HepG2 (cell line): ENCODE measurements around the gene ARHGEF37. TPM values are rescaled to one million over a fixed set of nuclear protein-coding genes. Genes with fewer than 3 reads are reported as not detected.
A peak's percentile ranks its signal among the peaks of the same experiment; 100 is the strongest.

Source experiments
- ATAC-seq: fragments of 200-7000 bp; cut with Tn5 transposase; 3 replicates; pipeline ENCODE4 v1.9.1; 2020; ENCODE audit warnings: mild to moderate bottlenecking, moderate library complexity
- BruUV-seq: library from RNA; stranded (reverse); fragments of 400-500 nt; replicated peaks from 2 replicates; lab custom pipeline; 2021; lab: Mats Ljungman, UMichigan
- CTCF ChIA-PET: fragments of 300-600 bp; formaldehyde crosslinking; extraction: SDS; loops from one replicate; lab custom pipeline; 2021; ENCODE audit warnings: low total read pairs, inconsistent platforms, low intra/inter-chr PET ratio; lab: Yijun Ruan, JAX
- POLR2A ChIA-PET: fragments of 350-600 bp; sonication (Branson Sonifier 250); formaldehyde crosslinking; loops from one replicate; lab custom pipeline; 2020; ENCODE audit warnings: antibody characterized with exemption, inconsistent platforms; lab: Yijun Ruan, JAX
- DNase-seq: peaks from one replicate; pipeline ENCODE4 v3.0.0-alpha.2; 2015; ENCODE audit warnings: low spot score
- FAIRE-seq: peaks from 3 replicates; lab custom pipeline; 2011; peaks lifted over from hg19 to GRCh38; lab: Jason Lieb, UNC
- H2AFZ ChIP-seq: one replicate; pipeline ENCODE4 v1.6.1; 2011; ENCODE audit warnings: low read length, inconsistent platforms
- H3K27ac ChIP-seq: fragments of 300-600 bp; 3 replicates; pipeline ENCODE4 v1.8.0; 2011; ENCODE audit warnings: mixed run types, mild to moderate bottlenecking, mixed read lengths, low read length, inconsistent platforms; ENCODE audit not compliant: insufficient read depth; ENCODE audit errors: extremely low read length
- H3K27me3 ChIP-seq, 2 experiments: fragments of 200-600 bp in 1 of 2; 2 replicates in 1 of 2; 3 replicates in 1 of 2; pipeline versions ENCODE4 v1.6.0 to v1.8.0; 2011; ENCODE audit warnings: low read length in 2 of 2, mild to moderate bottlenecking in 2 of 2, moderate library complexity in 2 of 2, inconsistent platforms in 1 of 2; ENCODE audit not compliant: insufficient read depth in 2 of 2, control insufficient read depth in 1 of 2
- H3K36me3 ChIP-seq, 2 experiments: fragments of 200-600 bp in 1 of 2; replicated peaks in 1 of 2; 2 replicates in 1 of 2; 3 replicates in 1 of 2; pipeline versions ENCODE4 v1.5.1 to v1.8.0; 2011; ENCODE audit warnings: low read length in 2 of 2, inconsistent platforms in 1 of 2; ENCODE audit not compliant: insufficient read depth in 2 of 2, control insufficient read depth in 1 of 2
- H3K4me1 ChIP-seq: 2 replicates; pipeline ENCODE4 v1.5.1; 2012; ENCODE audit warnings: low read length, inconsistent platforms; ENCODE audit not compliant: insufficient read depth
- H3K4me2 ChIP-seq: 2 replicates; pipeline ENCODE4 v1.6.0; 2011; ENCODE audit warnings: low read depth, low read length, inconsistent platforms
- H3K4me3 ChIP-seq, 3 experiments: fragments of 200-600 bp in 1 of 3; sonication (generic), shearing (Covaris generic) in 1 of 3; replicated peaks in 1 of 3; 2 replicates each; pipeline ENCODE4 v1.5.1; 2011 to 2016; ENCODE audit warnings: low read length in 3 of 3, inconsistent platforms in 2 of 3, low read depth in 2 of 3, mild to moderate bottlenecking in 2 of 3, control low read depth in 1 of 3, mixed read lengths in 1 of 3; ENCODE audit not compliant: insufficient read depth in 1 of 3
- H3K79me2 ChIP-seq: one replicate; pipeline ENCODE4 v1.6.1; 2011; ENCODE audit warnings: low read length, inconsistent platforms; ENCODE audit not compliant: insufficient read depth
- H3K9ac ChIP-seq: 2 replicates; pipeline ENCODE4 v1.6.0; 2011; ENCODE audit warnings: mild to moderate bottlenecking, low read depth, low read length, inconsistent platforms; ENCODE audit not compliant: insufficient read depth
- H3K9me3 ChIP-seq: 2 replicates; pipeline ENCODE4 v1.5.1; 2012; ENCODE audit warnings: mild to moderate bottlenecking, low read length
- H4K20me1 ChIP-seq: 2 replicates; pipeline ENCODE4 v1.6.0; 2011; ENCODE audit warnings: inconsistent platforms, mild to moderate bottlenecking, low read length, moderate library complexity; ENCODE audit not compliant: insufficient read depth
- ETV5 ChIP-seq: IDR thresholded peaks from 2 replicates; pipeline ENCODE4 v1.6.1; 2018; ENCODE audit warnings: missing biosample characterization, missing genetic modification reagents, inconsistent platforms, borderline replicate concordance
- POGZ ChIP-seq: sonication (generic); formaldehyde crosslinking; IDR thresholded peaks from 2 replicates; pipeline ENCODE4 v1.4.0; 2020; ENCODE audit warnings: mild to moderate bottlenecking, missing genetic modification reagents
- ZHX1 ChIP-seq: sonication (generic); formaldehyde crosslinking; IDR thresholded peaks from 2 replicates; pipeline ENCODE4 v1.8.1; 2022; ENCODE audit warnings: low read depth, mild to moderate bottlenecking, missing genetic modification reagents
- ZNF224 ChIP-seq: sonication (generic); formaldehyde crosslinking; IDR thresholded peaks from 2 replicates; pipeline ENCODE4 v1.5.0; 2020; ENCODE audit warnings: mild to moderate bottlenecking, missing genetic modification reagents
- ZNF652 ChIP-seq: IDR thresholded peaks from 2 replicates; pipeline ENCODE4 v1.6.1; 2016; ENCODE audit warnings: low read depth, borderline replicate concordance
- WGBS: methylation state at CpG from one replicate; pipeline ENCODE4 v1.1.6; 2017; ENCODE audit warnings: low lambda C conversion rate; 5-methylcytosine and 5-hydroxymethylcytosine counted together
- in situ Hi-C: cut with HindIII; loops from 2 replicates; pipeline ENCODE4 v1.10.0; 2017; ENCODE audit warnings: low pct_unique_long_range_greater_than_20kb; ENCODE audit not compliant: extremely low pct_ligation_motif_present
- intact Hi-C: fragments of 100-400 bp; cut with micrococcal nuclease; formaldehyde crosslinking; loops from one replicate; pipeline ENCODE4 v1.10.0; 2022; ENCODE audit not compliant: unreplicated experiment
- polyA plus RNA-seq, 8 experiments: library from polyadenylated mRNA; depleted of rRNA in 3 of 8; stranded (reverse) in 7 of 8; unstranded in 1 of 8; fragments of >200 nt; fragmentation: Illumina TruSeq in 4 of 8; extraction: Trizol in 4 of 8; gene quantifications; 2 replicates each; pipeline versions ENCODE4 v1.2.1 to v1.2.3, GENCODE V29; 2011 to 2016; ENCODE audit warnings: low read depth in 4 of 8, missing spikeins in 1 of 8, mixed read lengths in 1 of 8; ENCODE audit not compliant: insufficient read depth in 1 of 8
- total RNA-seq, 5 experiments: library from RNA; depleted of rRNA; stranded (reverse); fragments of >200 nt; fragmentation: Illumina TruSeq; extraction: Trizol; gene quantifications; 2 replicates each; pipeline ENCODE4 v1.2.3, GENCODE V29; 2016; ENCODE audit warnings: low read depth in 1 of 5
- TF ChIP-seq, protein P1 (sequence below): sonication (generic); formaldehyde crosslinking; IDR thresholded peaks from 2 replicates; pipeline ENCODE4 v1.8.0; 2022; ENCODE audit warnings: mild to moderate bottlenecking, missing genetic modification reagents
- TF ChIP-seq, protein P2 (sequence below): sonication (generic); formaldehyde crosslinking; IDR thresholded peaks from 2 replicates; pipeline ENCODE4 v1.8.1; 2023; ENCODE audit warnings: mild to moderate bottlenecking, moderate library complexity, missing genetic modification reagents

Gene ARHGEF37
- total and polyA plus RNA-seq, 2 of the 13 experiments (the other 11 are each of a cell fraction or from before 2014, with no cell fraction given), result 0.18 to 0.27 TPM

GRCh38 chr5:149559706-149560105 is 21.6 kb upstream of the ARHGEF37 start (continued):
- TF ChIP-seq, protein P1, sequence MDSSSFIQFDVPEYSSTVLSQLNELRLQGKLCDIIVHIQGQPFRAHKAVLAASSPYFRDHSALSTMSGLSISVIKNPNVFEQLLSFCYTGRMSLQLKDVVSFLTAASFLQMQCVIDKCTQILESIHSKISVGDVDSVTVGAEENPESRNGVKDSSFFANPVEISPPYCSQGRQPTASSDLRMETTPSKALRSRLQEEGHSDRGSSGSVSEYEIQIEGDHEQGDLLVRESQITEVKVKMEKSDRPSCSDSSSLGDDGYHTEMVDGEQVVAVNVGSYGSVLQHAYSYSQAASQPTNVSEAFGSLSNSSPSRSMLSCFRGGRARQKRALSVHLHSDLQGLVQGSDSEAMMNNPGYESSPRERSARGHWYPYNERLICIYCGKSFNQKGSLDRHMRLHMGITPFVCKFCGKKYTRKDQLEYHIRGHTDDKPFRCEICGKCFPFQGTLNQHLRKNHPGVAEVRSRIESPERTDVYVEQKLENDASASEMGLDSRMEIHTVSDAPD (CRISPR knock-in tag), result no peak
- TF ChIP-seq, protein P2, sequence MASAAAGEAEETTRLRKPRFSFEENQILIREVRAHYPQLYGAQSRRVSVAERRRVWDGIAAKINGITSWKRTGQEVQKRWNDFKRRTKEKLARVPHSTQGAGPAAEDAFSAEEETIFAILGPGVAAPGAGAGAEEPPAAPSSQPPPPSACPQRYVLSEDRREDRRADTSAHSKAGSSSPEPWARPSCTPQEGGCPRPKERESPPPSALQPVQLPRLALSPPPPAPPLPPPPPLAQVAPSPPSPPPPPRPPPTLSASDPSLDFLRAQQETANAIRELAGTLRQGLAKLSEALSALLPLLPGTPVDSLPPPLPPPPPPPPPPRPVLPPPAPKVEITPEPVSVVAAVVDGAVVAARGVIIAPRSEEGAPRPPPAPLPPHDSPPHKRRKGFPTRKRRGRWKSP (CRISPR knock-in tag), result no peak
- no peak for TF ChIP-seq ZHX1 (CRISPR knock-in tag)

- no peak overlapping the region for H3K4me3 ChIP-seq
Measured at GRCh38 chr5:149561848-149562247, 19.4 kb upstream of the ARHGEF37 start.

More at GRCh38 chr5:149561848-149562247, 19.4 kb upstream of the ARHGEF37 start:
- intact Hi-C loops, result loop anchor here (10.0 kb wide), 1 partner anchor 417 kb away; the partner anchor contains the start of gene ABLIM3
- DNase-seq (peak; percentile 36), FAIRE-seq (no peak), ATAC-seq (no peak)
- Histone ChIP-seq H3K4me1 (peaks cover 16% of the 10 kb centered on the region), H3K79me2 (no peaks in the 10 kb centered on the region), H3K9me3 (no peaks in the 10 kb centered on the region), H3K9ac (no peak overlapping the region), H4K20me1 (no peaks in the 10 kb centered on the region), H3K27ac (no peak overlapping the region), H3K36me3 (no peaks in the 10 kb centered on the region), H3K27me3 (no peaks in the 10 kb centered on the region), H2AFZ (no peak overlapping the region), H3K4me2 (no peak overlapping the region)
- TF ChIP-seq ETV5, result peak; percentile 23; the same call in 1 of the 2 replicates
- TF ChIP-seq POGZ (CRISPR knock-in tag), result no peak
- no peak for TF ChIP-seq ZNF224
- peak; percentile 87 for TF ChIP-seq ZNF652 (CRISPR knock-in tag)
- in situ Hi-C loops, result loop anchor here (5.0 to 25.0 kb wide), 2 partner anchors 195 to 425 kb away; partner anchors contain the start of gene ABLIM3
- ChIA-PET CTCF (no interaction called here), POLR2A (interaction anchor here (1.4 to 3.2 kb wide), 2 partner anchors 10 to 12 kb away, joined by 4 to 17 read pairs; partner anchors contain the start of gene CSNK1A1)
- WGBS, result 49% methylated on average over 2 of the region's 2 CpGs
- no TSS peak for BruUV-seq
